HepG2 (cell line): Measurements from ENCODE around the gene PTPRCAP. TPM values are rescaled to one million over a fixed set of nuclear protein-coding genes. Genes with fewer than 3 reads are reported as not detected.

Experiments used
- ATAC-seq: fragments of 200-7000 bp; cut with Tn5 transposase; 3 replicates; pipeline ENCODE4 v1.9.1; 2020; ENCODE audit warnings: mild to moderate bottlenecking, moderate library complexity
- BruUV-seq: library from RNA; stranded (reverse); fragments of 400-500 nt; replicated peaks from 2 replicates; lab custom pipeline; 2021; lab: Mats Ljungman, UMichigan
- CTCF ChIA-PET: fragments of 300-600 bp; formaldehyde crosslinking; extraction: SDS; loops from one replicate; lab custom pipeline; 2021; ENCODE audit warnings: low total read pairs, inconsistent platforms, low intra/inter-chr PET ratio; lab: Yijun Ruan, JAX
- POLR2A ChIA-PET: fragments of 350-600 bp; sonication (Branson Sonifier 250); formaldehyde crosslinking; loops from one replicate; lab custom pipeline; 2020; ENCODE audit warnings: antibody characterized with exemption, inconsistent platforms; lab: Yijun Ruan, JAX
- DNase-seq: peaks from one replicate; pipeline ENCODE4 v3.0.0-alpha.2; 2015; ENCODE audit warnings: low spot score
- FAIRE-seq: peaks from 3 replicates; lab custom pipeline; 2011; peaks lifted over from hg19 to GRCh38; lab: Jason Lieb, UNC
- H2AFZ ChIP-seq: one replicate; pipeline ENCODE4 v1.6.1; 2011; ENCODE audit warnings: low read length, inconsistent platforms
- H3K27ac ChIP-seq: fragments of 300-600 bp; 3 replicates; pipeline ENCODE4 v1.8.0; 2011; ENCODE audit warnings: mixed run types, mild to moderate bottlenecking, mixed read lengths, low read length, inconsistent platforms; ENCODE audit not compliant: insufficient read depth; ENCODE audit errors: extremely low read length
- H3K27me3 ChIP-seq, 2 experiments: fragments of 200-600 bp in 1 of 2; 2 replicates in 1 of 2; 3 replicates in 1 of 2; pipeline versions ENCODE4 v1.6.0 to v1.8.0; 2011; ENCODE audit warnings: low read length in 2 of 2, mild to moderate bottlenecking in 2 of 2, moderate library complexity in 2 of 2, inconsistent platforms in 1 of 2; ENCODE audit not compliant: insufficient read depth in 2 of 2, control insufficient read depth in 1 of 2
- H3K36me3 ChIP-seq, 2 experiments: fragments of 200-600 bp in 1 of 2; replicated peaks in 1 of 2; 2 replicates in 1 of 2; 3 replicates in 1 of 2; pipeline versions ENCODE4 v1.5.1 to v1.8.0; 2011; ENCODE audit warnings: low read length in 2 of 2, inconsistent platforms in 1 of 2; ENCODE audit not compliant: insufficient read depth in 2 of 2, control insufficient read depth in 1 of 2
- H3K4me1 ChIP-seq: 2 replicates; pipeline ENCODE4 v1.5.1; 2012; ENCODE audit warnings: low read length, inconsistent platforms; ENCODE audit not compliant: insufficient read depth
- H3K4me2 ChIP-seq: 2 replicates; pipeline ENCODE4 v1.6.0; 2011; ENCODE audit warnings: low read depth, low read length, inconsistent platforms
- H3K4me3 ChIP-seq, 3 experiments: fragments of 200-600 bp in 1 of 3; sonication (generic), shearing (Covaris generic) in 1 of 3; replicated peaks in 1 of 3; 2 replicates each; pipeline ENCODE4 v1.5.1; 2011 to 2016; ENCODE audit warnings: low read length in 3 of 3, inconsistent platforms in 2 of 3, low read depth in 2 of 3, mild to moderate bottlenecking in 2 of 3, control low read depth in 1 of 3, mixed read lengths in 1 of 3; ENCODE audit not compliant: insufficient read depth in 1 of 3
- H3K79me2 ChIP-seq: one replicate; pipeline ENCODE4 v1.6.1; 2011; ENCODE audit warnings: low read length, inconsistent platforms; ENCODE audit not compliant: insufficient read depth
- H3K9ac ChIP-seq: 2 replicates; pipeline ENCODE4 v1.6.0; 2011; ENCODE audit warnings: mild to moderate bottlenecking, low read depth, low read length, inconsistent platforms; ENCODE audit not compliant: insufficient read depth
- H3K9me3 ChIP-seq: 2 replicates; pipeline ENCODE4 v1.5.1; 2012; ENCODE audit warnings: mild to moderate bottlenecking, low read length
- H4K20me1 ChIP-seq: 2 replicates; pipeline ENCODE4 v1.6.0; 2011; ENCODE audit warnings: inconsistent platforms, mild to moderate bottlenecking, low read length, moderate library complexity; ENCODE audit not compliant: insufficient read depth
- FUBP1 ChIP-seq: sonication (generic); formaldehyde crosslinking; IDR thresholded peaks from 2 replicates; pipeline ENCODE4 v1.5.1; 2020; ENCODE audit warnings: missing genetic modification reagents, mild to moderate bottlenecking, borderline replicate concordance
- PHB2 ChIP-seq: fragments of 450-650 bp; IDR thresholded peaks from 2 replicates; pipeline ENCODE4 v1.6.1; 2018; ENCODE audit not compliant: partially characterized antibody
- SIN3B ChIP-seq: fragments of 150-350 bp; IDR thresholded peaks from 2 replicates; pipeline ENCODE4 v1.6.1; 2014; ENCODE audit warnings: low read length
- SMARCC2 ChIP-seq: fragments of 450-650 bp; IDR thresholded peaks from 2 replicates; pipeline ENCODE4 v1.6.1; 2017; ENCODE audit warnings: antibody characterized with exemption, mild to moderate bottlenecking
- STAT5B ChIP-seq: sonication (generic); formaldehyde crosslinking; IDR thresholded peaks from 2 replicates; pipeline ENCODE4 v1.4.0; 2020; ENCODE audit warnings: missing genetic modification reagents
- TFE3 ChIP-seq: IDR thresholded peaks from 2 replicates; pipeline ENCODE4 v1.6.1; 2016
- ZMYM3 ChIP-seq: sonication (generic); formaldehyde crosslinking; IDR thresholded peaks from 2 replicates; pipeline ENCODE4 v1.5.1; 2020; ENCODE audit warnings: mild to moderate bottlenecking, missing genetic modification reagents
- ZNF552 ChIP-seq: sonication (generic); formaldehyde crosslinking; IDR thresholded peaks from 2 replicates; pipeline ENCODE4 v1.9.0; 2022; ENCODE audit warnings: missing genetic modification reagents, mild to moderate bottlenecking, borderline replicate concordance
- ZNF558 ChIP-seq: sonication (generic); formaldehyde crosslinking; IDR thresholded peaks from 2 replicates; pipeline ENCODE4 v1.9.0; 2022; ENCODE audit warnings: mild to moderate bottlenecking, missing genetic modification reagents, borderline replicate concordance
- ZNF605 ChIP-seq: sonication (generic); formaldehyde crosslinking; IDR thresholded peaks from 2 replicates; pipeline ENCODE4 v1.8.0; 2022; ENCODE audit warnings: mild to moderate bottlenecking, missing genetic modification reagents
- ZNF75D ChIP-seq: sonication (generic); formaldehyde crosslinking; IDR thresholded peaks from 2 replicates; pipeline ENCODE4 v1.8.1; 2023; ENCODE audit warnings: missing genetic modification reagents, mild to moderate bottlenecking, borderline replicate concordance
- ZNF766 ChIP-seq: sonication (generic); formaldehyde crosslinking; IDR thresholded peaks from 2 replicates; pipeline ENCODE4 v1.5.0; 2020; ENCODE audit warnings: missing genetic modification reagents, borderline replicate concordance
- WGBS: methylation state at CpG from one replicate; pipeline ENCODE4 v1.1.6; 2017; ENCODE audit warnings: low lambda C conversion rate; 5-methylcytosine and 5-hydroxymethylcytosine counted together
- in situ Hi-C: cut with HindIII; loops from 2 replicates; pipeline ENCODE4 v1.10.0; 2017; ENCODE audit warnings: low pct_unique_long_range_greater_than_20kb; ENCODE audit not compliant: extremely low pct_ligation_motif_present
- intact Hi-C: fragments of 100-400 bp; cut with micrococcal nuclease; formaldehyde crosslinking; loops from one replicate; pipeline ENCODE4 v1.10.0; 2022; ENCODE audit not compliant: unreplicated experiment
- polyA plus RNA-seq, 8 experiments: library from polyadenylated mRNA; depleted of rRNA in 3 of 8; stranded (reverse) in 7 of 8; unstranded in 1 of 8; fragments of >200 nt; fragmentation: Illumina TruSeq in 4 of 8; extraction: Trizol in 4 of 8; gene quantifications; 2 replicates each; pipeline versions ENCODE4 v1.2.1 to v1.2.3, GENCODE V29; 2011 to 2016; ENCODE audit warnings: low read depth in 4 of 8, missing spikeins in 1 of 8, mixed read lengths in 1 of 8; ENCODE audit not compliant: insufficient read depth in 1 of 8
- total RNA-seq, 5 experiments: library from RNA; depleted of rRNA; stranded (reverse); fragments of >200 nt; fragmentation: Illumina TruSeq; extraction: Trizol; gene quantifications; 2 replicates each; pipeline ENCODE4 v1.2.3, GENCODE V29; 2016; ENCODE audit warnings: low read depth in 1 of 5

Gene PTPRCAP
- total and polyA plus RNA-seq, 2 of the 13 experiments (the other 11 are each of a cell fraction or from before 2014, with no cell fraction given) = 0.60 to 0.70 TPM

GRCh38 chr11:67463186-67463585 lies 25.7 kb upstream of the PTPRCAP start:
- ATAC-seq (no peak), DNase-seq (no peak)
- Histone ChIP-seq H3K27ac (no peak overlapping the region), H3K4me2 (no peak overlapping the region), H3K27me3 (peaks cover 0 to 11% of the 10 kb centered on the region in 2 experiments; a peak in 2 of 5 replicates), H3K4me3 (no peak overlapping the region)
- CTCF ChIA-PET = no interaction called here
- intact Hi-C loops = no loop called here
- TF ChIP-seq ZMYM3 (CRISPR knock-in tag) = no peak
- TF ChIP-seq ZNF766 (CRISPR knock-in tag) = 0 out of 2 replicates have a peak, but pooled peaks have one; percentile 5
- TF ChIP-seq, all 625 proteins: peak for 1
- Histone ChIP-seq H3K36me3 (no peaks in the 10 kb centered on the region), H3K79me2 (no peaks in the 10 kb centered on the region), H2AFZ (no peak overlapping the region), H3K9me3 (no peaks in the 10 kb centered on the region), H4K20me1 (no peaks in the 10 kb centered on the region), H3K4me1 (peaks cover 47% of the 10 kb centered on the region), H3K9ac (no peak overlapping the region)
- FAIRE-seq = no peak
- WGBS = 93% methylated on average over 10 of the region's 10 CpGs
- POLR2A ChIA-PET = no interaction called here
- in situ Hi-C loops = loop anchor here (5.0 kb wide), 1 partner anchor 36 kb away; the partner anchor contains the start of gene RPS6KB2
- no TSS peak for BruUV-seq

- H3K27ac ChIP-seq = no peak overlapping the region
- in situ Hi-C loops = no loop called here
- H3K4me2 ChIP-seq = no peak overlapping the region
- H3K27me3 ChIP-seq = peaks cover 14 to 53% of the 10 kb centered on the region in 2 experiments; a peak in 4 of 5 replicates
- H3K4me1 ChIP-seq = peaks cover 10% of the 10 kb centered on the region
- H3K4me3 ChIP-seq = no peak overlapping the region
- no peaks in the 10 kb centered on the region for H3K36me3 ChIP-seq
- H3K9ac ChIP-seq = no peak overlapping the region
- POLR2A ChIA-PET = no interaction called here
- no TSS peak for BruUV-seq
- no peak for TF ChIP-seq ZNF605 (CRISPR knock-in tag)
- no peak for TF ChIP-seq TFE3 (CRISPR knock-in tag)
- no peak for TF ChIP-seq ZNF558 (CRISPR knock-in tag)
- TF ChIP-seq SMARCC2 = no peak
- TF ChIP-seq ZNF552 = no peak
- TF ChIP-seq STAT5B (CRISPR knock-in tag) = no peak
- no peak for TF ChIP-seq PHB2
- TF ChIP-seq FUBP1 (CRISPR knock-in tag) = no peak
- no peak for TF ChIP-seq ZNF75D
- no peak for TF ChIP-seq SIN3B
- TF ChIP-seq, all 625 proteins: peak for 0
- H3K79me2 ChIP-seq = no peaks in the 10 kb centered on the region
- no peaks in the 10 kb centered on the region for H4K20me1 ChIP-seq
- no peaks in the 10 kb centered on the region for H3K9me3 ChIP-seq
- no peak for ATAC-seq
- DNase-seq = no peak
- CTCF ChIA-PET = no interaction called here
- WGBS = 79% methylated on average over 10 of the region's 19 CpGs
- intact Hi-C loops = no loop called here
- no peak overlapping the region for H2AFZ ChIP-seq
- no peak for FAIRE-seq
Measured at GRCh38 chr11:67458266-67458665, 20.8 kb upstream of the PTPRCAP start.
